A673 (cell line): Measurements from ENCODE around the gene RHOBTB1. TPM values are rescaled to one million over a fixed set of nuclear protein-coding genes. Genes with fewer than 3 reads are reported as not detected.

ENCODE experiments used
- BruUV-seq: library from RNA; stranded (reverse); fragments of 400-500 nt; replicated peaks from 2 replicates; lab custom pipeline; 2021; lab: Mats Ljungman, UMichigan
- CTCF ChIA-PET: fragments of 300-600 bp; sonication (Branson Sonifier 250); formaldehyde crosslinking; loops from one replicate; lab custom pipeline; 2022; ENCODE audit warnings: antibody characterized with exemption; lab: Charles Lee
- POLR2A ChIA-PET: fragments of 300-600 bp; sonication (Branson Sonifier 250); formaldehyde crosslinking; loops from one replicate; lab custom pipeline; 2022; ENCODE audit warnings: antibody characterized with exemption; ENCODE audit not compliant: low non-redundant PET; lab: Charles Lee
- DNase-seq: peaks from one replicate; pipeline ENCODE4 v3.0.0-alpha.2; 2015; ENCODE audit warnings: low spot score
- H3K27ac ChIP-seq: fragments of 200-600 bp; sonication (generic); 2 replicates; pipeline ENCODE4 v1.5.1; 2016; ENCODE audit warnings: mixed run types, low read depth, mild to moderate bottlenecking, mixed read lengths, antibody characterized with exemption, low read length; ENCODE audit not compliant: poor library complexity, severe bottlenecking
- H3K27me3 ChIP-seq: fragments of 200-600 bp; sonication (generic); replicated peaks from 2 replicates; pipeline ENCODE4 v1.6.1; 2017; ENCODE audit warnings: mixed run types, low read depth, mild to moderate bottlenecking, mixed read lengths, antibody characterized with exemption, low read length; ENCODE audit not compliant: insufficient read depth, poor library complexity
- H3K36me3 ChIP-seq: fragments of 200-600 bp; sonication (generic); 2 replicates; pipeline ENCODE4 v1.6.1; 2016; ENCODE audit warnings: mixed run types, mild to moderate bottlenecking, mixed read lengths, antibody characterized with exemption, low read length; ENCODE audit not compliant: insufficient read depth, poor library complexity, severe bottlenecking
- H3K4me1 ChIP-seq: fragments of 200-600 bp; sonication (generic); 2 replicates; pipeline ENCODE4 v1.6.1; 2017; ENCODE audit warnings: mixed run types, mild to moderate bottlenecking, mixed read lengths, antibody characterized with exemption, low read length; ENCODE audit not compliant: insufficient read depth, poor library complexity, severe bottlenecking
- H3K4me3 ChIP-seq: fragments of 200-600 bp; sonication (generic); 2 replicates; pipeline ENCODE4 v1.5.1; 2016; ENCODE audit warnings: low read depth, mixed run types, mild to moderate bottlenecking, mixed read lengths, low read length; ENCODE audit not compliant: poor library complexity, severe bottlenecking
- H3K9me3 ChIP-seq: fragments of 200-600 bp; sonication (generic); 2 replicates; pipeline ENCODE4 v1.6.1; 2016; ENCODE audit warnings: mixed run types, low read depth, mild to moderate bottlenecking, mixed read lengths, antibody characterized with exemption, low read length; ENCODE audit not compliant: poor library complexity, severe bottlenecking
- CTCF ChIP-seq: fragments of 300-800, 200-600 bp; sonication (generic); conservative IDR thresholded peaks from 2 replicates; pipeline ENCODE4 v1.5.1; 2017; ENCODE audit warnings: low read depth, mild to moderate bottlenecking, antibody characterized with exemption, low read length, moderate library complexity, mixed read lengths
- EZH2 ChIP-seq: fragments of 200-600 bp; sonication (generic); IDR thresholded peaks from 2 replicates; pipeline ENCODE4 v1.6.1; 2017; ENCODE audit warnings: borderline replicate concordance, low read depth, mild to moderate bottlenecking, mixed read lengths, antibody characterized with exemption, low read length; ENCODE audit not compliant: poor library complexity, severe bottlenecking
- intact Hi-C: fragments of 100-400 bp; cut with micrococcal nuclease; formaldehyde crosslinking; loops from one replicate; pipeline ENCODE4 v1.10.0; 2022; ENCODE audit not compliant: unreplicated experiment
- total RNA-seq: library from RNA; stranded (reverse); gene quantifications from 2 replicates; pipeline ENCODE4 v1.2.3, GENCODE V29; 2021

RHOBTB1 gene
- total RNA-seq, 1 experiment from 2014 or later, result 5.2 TPM

DNA sequence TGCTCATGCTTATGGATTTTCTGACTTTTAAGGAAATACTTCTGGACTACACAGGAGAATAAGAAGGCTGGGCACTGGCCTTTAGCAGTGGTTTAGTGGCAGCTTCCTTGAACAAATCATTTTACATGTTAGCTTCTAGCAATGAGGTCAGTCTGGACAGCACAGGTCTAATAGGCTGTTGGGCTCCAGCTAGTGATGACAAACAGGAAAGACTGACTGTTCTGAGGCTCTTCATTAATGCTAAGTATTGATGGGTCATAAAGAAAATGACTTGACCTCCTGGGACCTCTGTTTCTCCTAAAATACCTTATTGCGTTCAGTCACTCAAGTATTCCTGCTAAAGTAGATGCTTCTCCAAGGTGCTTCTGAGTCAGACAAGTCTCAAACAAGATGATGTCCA lies 4.9 kb upstream of the RHOBTB1 start:
- BruUV-seq, result no TSS peak
- ChIA-PET CTCF (no interaction called here), POLR2A (no interaction called here)

GRCh38 chr10:60944910-60945297 lies 919 bp upstream of the RHOBTB1 start:
- no peak for TF ChIP-seq CTCF
- no peak for TF ChIP-seq EZH2
- Histone ChIP-seq H3K36me3 (no peaks in the 10 kb centered on the region), H3K4me1 (peaks cover 14% of the 10 kb centered on the region), H3K4me3 (peak overlapping the region; percentile 64), H3K27me3 (no peaks in the 10 kb centered on the region), H3K27ac (no peak overlapping the region), H3K9me3 (no peaks in the 10 kb centered on the region)
- DNase-seq, result no peak
- BruUV-seq, result no TSS peak
- CTCF ChIA-PET, result no interaction called here
- intact Hi-C loops, result no loop called here
- POLR2A ChIA-PET, result no interaction called here

More for the DNA sequence above, 4.9 kb upstream of the RHOBTB1 start:
- Histone ChIP-seq H3K27ac (no peak overlapping the region), H3K36me3 (no peaks in the 10 kb centered on the region), H3K27me3 (no peaks in the 10 kb centered on the region), H3K4me1 (peaks cover 6% of the 10 kb centered on the region), H3K9me3 (no peaks in the 10 kb centered on the region), H3K4me3 (no peak overlapping the region)
- intact Hi-C loops, result no loop called here
- no peak for DNase-seq
- TF ChIP-seq EZH2 (no peak), CTCF (no peak)

GRCh38 chr10:60943316-60944057 lies 498 bp downstream of the RHOBTB1 start:
- no TSS peak for BruUV-seq
- no peak for TF ChIP-seq CTCF
- TF ChIP-seq EZH2, result no peak
- CTCF ChIA-PET, result no interaction called here
- H3K27ac ChIP-seq, result peak overlapping the region; percentile 81
- POLR2A ChIA-PET, result interaction anchor here (0.6 kb wide), 1 partner anchor 688 kb away, joined by 3 read pairs; no protein-coding TSS in a partner anchor
- no peaks in the 10 kb centered on the region for H3K9me3 ChIP-seq
- no peaks in the 10 kb centered on the region for H3K36me3 ChIP-seq
- no peaks in the 10 kb centered on the region for H3K27me3 ChIP-seq
- intact Hi-C loops, result no loop called here
- peak; percentile 69 for DNase-seq
- peak overlapping the region; percentile 64 for H3K4me3 ChIP-seq
- H3K4me1 ChIP-seq, result peaks cover 14% of the 10 kb centered on the region
